ENCODE measurements around the gene NARF. TPM values are rescaled to one million over a fixed set of nuclear protein-coding genes. Genes with fewer than 3 reads are reported as not detected.

Gene NARF
- polyA plus RNA-seq, 1 of the 3 experiments (the other 2 are of a cell fraction) = 128 TPM

DNA sequence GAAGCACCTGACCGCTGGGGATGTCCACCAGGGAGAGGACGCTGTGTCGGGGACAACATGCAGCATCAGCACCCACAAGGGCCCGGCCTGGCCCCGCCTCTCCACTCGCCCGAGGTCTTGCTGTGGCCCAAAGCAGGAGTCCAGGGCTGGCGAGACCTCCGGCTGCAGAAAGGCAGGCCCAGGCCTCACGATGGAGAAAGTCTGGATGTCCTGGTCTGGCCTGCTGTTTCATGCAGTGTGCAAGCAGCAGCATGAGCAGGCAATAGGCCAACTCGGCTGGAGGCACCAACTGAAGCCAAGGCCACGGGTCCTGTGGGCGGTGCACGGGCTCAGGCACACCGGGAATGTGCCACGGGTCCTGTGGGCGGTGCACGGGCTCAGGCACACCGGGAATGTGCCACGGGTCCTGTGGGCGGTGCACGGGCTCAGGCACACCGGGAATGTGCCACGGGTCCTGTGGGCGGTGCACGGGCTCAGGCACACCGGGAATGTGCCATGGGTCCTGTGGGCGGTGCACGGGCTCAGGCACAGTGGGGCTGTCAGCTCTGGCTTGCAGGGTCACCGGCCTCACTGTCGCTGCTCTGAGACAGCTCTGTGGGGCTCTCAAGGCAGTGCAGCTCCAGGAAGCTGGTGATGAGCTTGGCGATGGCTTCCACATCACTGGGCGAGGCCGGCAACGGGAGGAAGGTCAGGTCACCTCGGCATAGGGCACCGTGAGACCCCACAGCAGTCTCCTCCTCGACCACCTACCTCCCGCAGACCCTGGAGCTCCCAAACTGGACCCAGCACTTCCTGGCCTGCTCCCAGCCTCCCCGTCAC lies 14.9 kb upstream of the NARF start (continued):
- TF ChIP-seq FOSL2 (IDR thresholded peaks at IDR 0.05; ENCODE audit: borderline replicate concordance, low read depth) (no peak), JUND (IDR thresholded peaks at IDR 0.05) (no peak), SIN3A (IDR thresholded peaks at IDR 0.05; ENCODE audit: borderline replicate concordance, low read depth, low read length) (no peak)
- TF ChIP-seq, protein P1, sequence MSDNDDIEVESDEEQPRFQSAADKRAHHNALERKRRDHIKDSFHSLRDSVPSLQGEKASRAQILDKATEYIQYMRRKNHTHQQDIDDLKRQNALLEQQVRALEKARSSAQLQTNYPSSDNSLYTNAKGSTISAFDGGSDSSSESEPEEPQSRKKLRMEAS (IDR thresholded peaks at IDR 0.05; ENCODE audit: low read depth) = no peak

DNA sequence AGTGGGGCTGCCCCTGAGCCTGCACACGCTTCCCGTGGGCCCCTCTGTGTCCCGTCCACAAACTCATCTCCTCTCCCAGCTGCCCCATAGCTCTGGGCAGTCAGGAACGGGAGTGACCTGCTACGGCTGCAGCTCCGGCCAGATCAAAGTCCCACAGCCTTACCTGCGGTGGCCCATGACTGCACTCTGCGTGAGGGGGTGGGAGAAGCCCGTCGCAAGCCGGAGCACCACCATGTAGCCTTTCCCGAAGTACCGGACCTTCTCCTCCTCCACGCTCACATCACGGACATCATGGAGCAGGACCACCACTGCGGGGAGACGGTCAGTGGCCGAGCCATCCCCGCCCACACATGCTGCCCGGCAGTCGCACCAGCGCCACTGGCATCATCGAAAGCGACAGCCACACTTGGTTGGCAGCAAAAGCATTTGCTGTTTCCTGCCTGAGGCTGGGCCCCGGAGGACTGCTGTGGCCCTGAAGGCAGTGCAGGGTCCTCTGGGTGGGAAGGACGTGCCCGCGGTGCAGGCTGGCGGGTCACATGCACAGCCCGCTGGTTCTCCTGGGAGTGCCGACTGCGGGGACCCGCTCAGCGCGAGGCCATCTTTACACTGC lies 14.2 kb upstream of the NARF start:
- TF ChIP-seq CHD2 (IDR thresholded peaks at IDR 0.05; ENCODE audit: low read length, partially characterized antibody) (no peak), RFX5 (IDR thresholded peaks at IDR 0.05; ENCODE audit: low read length) (no peak), FOSL2 (IDR thresholded peaks at IDR 0.05; ENCODE audit: borderline replicate concordance, low read depth) (no peak), ELF1 (IDR thresholded peaks at IDR 0.05) (no peak), EZH2phosphoT487 (IDR thresholded peaks at IDR 0.05; ENCODE audit: borderline replicate concordance, low read depth) (no peak), RAD21 (IDR thresholded peaks at IDR 0.05; ENCODE audit: low read length) (no peak)
- TF ChIP-seq, protein P1 (IDR thresholded peaks at IDR 0.05; ENCODE audit: low read depth) = no peak
- TF ChIP-seq, protein P2, sequence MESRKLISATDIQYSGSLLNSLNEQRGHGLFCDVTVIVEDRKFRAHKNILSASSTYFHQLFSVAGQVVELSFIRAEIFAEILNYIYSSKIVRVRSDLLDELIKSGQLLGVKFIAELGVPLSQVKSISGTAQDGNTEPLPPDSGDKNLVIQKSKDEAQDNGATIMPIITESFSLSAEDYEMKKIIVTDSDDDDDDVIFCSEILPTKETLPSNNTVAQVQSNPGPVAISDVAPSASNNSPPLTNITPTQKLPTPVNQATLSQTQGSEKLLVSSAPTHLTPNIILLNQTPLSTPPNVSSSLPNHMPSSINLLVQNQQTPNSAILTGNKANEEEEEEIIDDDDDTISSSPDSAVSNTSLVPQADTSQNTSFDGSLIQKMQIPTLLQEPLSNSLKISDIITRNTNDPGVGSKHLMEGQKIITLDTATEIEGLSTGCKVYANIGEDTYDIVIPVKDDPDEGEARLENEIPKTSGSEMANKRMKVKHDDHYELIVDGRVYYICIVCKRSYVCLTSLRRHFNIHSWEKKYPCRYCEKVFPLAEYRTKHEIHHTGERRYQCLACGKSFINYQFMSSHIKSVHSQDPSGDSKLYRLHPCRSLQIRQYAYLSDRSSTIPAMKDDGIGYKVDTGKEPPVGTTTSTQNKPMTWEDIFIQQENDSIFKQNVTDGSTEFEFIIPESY (IDR thresholded peaks at IDR 0.05; ENCODE audit: borderline replicate concordance, low read depth) = no peak
- TF ChIP-seq, protein P3, sequence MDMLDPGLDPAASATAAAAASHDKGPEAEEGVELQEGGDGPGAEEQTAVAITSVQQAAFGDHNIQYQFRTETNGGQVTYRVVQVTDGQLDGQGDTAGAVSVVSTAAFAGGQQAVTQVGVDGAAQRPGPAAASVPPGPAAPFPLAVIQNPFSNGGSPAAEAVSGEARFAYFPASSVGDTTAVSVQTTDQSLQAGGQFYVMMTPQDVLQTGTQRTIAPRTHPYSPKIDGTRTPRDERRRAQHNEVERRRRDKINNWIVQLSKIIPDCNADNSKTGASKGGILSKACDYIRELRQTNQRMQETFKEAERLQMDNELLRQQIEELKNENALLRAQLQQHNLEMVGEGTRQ (IDR thresholded peaks at IDR 0.05; ENCODE audit: borderline replicate concordance, low read depth, low read length) = no peak
- CTCF ChIA-PET = interaction anchor here (0.6 to 1.5 kb wide), 3 partner anchors 8 to 159 kb away, joined by 3 read pairs; no protein-coding TSS in a partner anchor
- H3K79me2 ChIP-seq (ENCODE audit: insufficient read depth) = peaks cover 32% of the 10 kb centered on the region
- peaks cover 12% of the 10 kb centered on the region for H3F3A ChIP-seq (replicated peaks; ENCODE audit: insufficient read depth)
- WGBS (ENCODE audit: low lambda C conversion rate) = 94% methylated on average over 20 of the region's 35 CpGs
- no peaks in the 10 kb centered on the region for H3K9me3 ChIP-seq
- no peak overlapping the region for H3K4me3 ChIP-seq (ENCODE audit: low read depth in 2 of 2, low read length in 1 of 2)
- DNase-seq = peak; percentile 28
- H3K9me2 ChIP-seq = no peaks in the 10 kb centered on the region
- H4K20me1 ChIP-seq (ENCODE audit: insufficient read depth) = peaks cover 18% of the 10 kb centered on the region
- no peak overlapping the region for H3K4me2 ChIP-seq
- H2AFZ ChIP-seq (ENCODE audit: low read depth) = no peak overlapping the region
- no peak overlapping the region for H3K9ac ChIP-seq
- H3K27ac ChIP-seq (ENCODE audit: low read depth in 2 of 2, low read length in 1 of 2) = no peak overlapping the region; a peak in 1 of 4 replicates
- H3K27me3 ChIP-seq (ENCODE audit: insufficient read depth) = no peaks in the 10 kb centered on the region
- POLR2A ChIA-PET = no interaction called here
- peaks cover 4 to 26% of the 10 kb centered on the region in 2 experiments; a peak in 1 of 4 replicates for H3K4me1 ChIP-seq (ENCODE audit: control insufficient read depth in 1 of 2, insufficient read depth in 2 of 2, low read depth in 1 of 2, low read length in 1 of 2)
- peaks cover 7 to 57% of the 10 kb centered on the region in 2 experiments for H3K36me3 ChIP-seq (replicated peaks in 1 of 2; ENCODE audit: control insufficient read depth in 1 of 2, insufficient read depth in 2 of 2, low read length in 1 of 2)
